A673 (cell line): Measurements from ENCODE around the gene HIP1R.

ENCODE experiments used
- EZH2 ChIP-seq: fragments of 200-600 bp; sonication (generic); IDR thresholded peaks from 2 replicates; pipeline ENCODE4 v1.6.1; 2017; ENCODE audit warnings: borderline replicate concordance, low read depth, mild to moderate bottlenecking, mixed read lengths, antibody characterized with exemption, low read length; ENCODE audit not compliant: poor library complexity, severe bottlenecking
- TF ChIP-seq, protein P1 (sequence below): fragments of 300-800, 200-600 bp; sonication (generic); conservative IDR thresholded peaks from 2 replicates; pipeline ENCODE4 v1.5.1; 2017; ENCODE audit warnings: low read depth, mild to moderate bottlenecking, antibody characterized with exemption, low read length, moderate library complexity, mixed read lengths

DNA sequence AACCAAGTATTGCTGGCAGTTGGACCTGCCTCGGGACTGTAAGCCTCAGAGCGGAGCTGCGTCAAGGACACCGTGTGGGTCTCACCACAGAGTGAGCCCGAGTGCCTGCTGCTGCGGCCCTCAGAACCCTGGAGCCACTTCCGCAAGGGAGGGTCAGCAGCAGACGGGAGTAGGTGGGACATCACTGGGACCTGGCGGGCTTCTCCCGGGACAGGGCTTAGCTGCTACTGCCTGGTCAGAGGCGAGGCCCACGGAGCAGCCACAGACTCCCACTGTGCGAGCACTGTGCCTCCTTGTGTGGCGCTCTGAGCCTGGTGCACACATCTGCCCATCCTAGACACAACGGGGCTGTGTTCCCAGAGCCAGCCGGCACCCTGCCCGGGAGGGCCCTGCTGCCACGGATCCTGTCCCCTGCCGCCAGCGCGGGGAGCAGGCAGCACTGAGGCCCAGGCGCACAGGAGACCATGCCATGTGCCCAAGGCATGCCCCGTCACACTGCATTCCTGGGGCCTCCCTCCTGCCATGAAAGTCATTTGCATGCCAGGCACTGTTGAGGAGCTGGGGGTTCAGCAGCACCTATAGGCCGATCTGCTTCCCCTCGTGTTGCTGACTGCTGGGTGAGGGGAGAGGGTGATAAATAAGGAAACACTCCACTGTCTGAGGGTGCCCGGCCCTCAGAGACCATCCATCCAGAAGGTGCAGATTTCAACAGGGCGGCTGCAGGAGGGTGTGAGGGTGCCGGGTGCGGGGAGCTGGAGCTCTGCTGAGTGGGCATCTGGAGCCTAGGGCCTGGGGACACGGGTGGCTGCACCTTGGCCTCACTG is 10.0 kb downstream of the HIP1R start:
- TF ChIP-seq, protein P1, sequence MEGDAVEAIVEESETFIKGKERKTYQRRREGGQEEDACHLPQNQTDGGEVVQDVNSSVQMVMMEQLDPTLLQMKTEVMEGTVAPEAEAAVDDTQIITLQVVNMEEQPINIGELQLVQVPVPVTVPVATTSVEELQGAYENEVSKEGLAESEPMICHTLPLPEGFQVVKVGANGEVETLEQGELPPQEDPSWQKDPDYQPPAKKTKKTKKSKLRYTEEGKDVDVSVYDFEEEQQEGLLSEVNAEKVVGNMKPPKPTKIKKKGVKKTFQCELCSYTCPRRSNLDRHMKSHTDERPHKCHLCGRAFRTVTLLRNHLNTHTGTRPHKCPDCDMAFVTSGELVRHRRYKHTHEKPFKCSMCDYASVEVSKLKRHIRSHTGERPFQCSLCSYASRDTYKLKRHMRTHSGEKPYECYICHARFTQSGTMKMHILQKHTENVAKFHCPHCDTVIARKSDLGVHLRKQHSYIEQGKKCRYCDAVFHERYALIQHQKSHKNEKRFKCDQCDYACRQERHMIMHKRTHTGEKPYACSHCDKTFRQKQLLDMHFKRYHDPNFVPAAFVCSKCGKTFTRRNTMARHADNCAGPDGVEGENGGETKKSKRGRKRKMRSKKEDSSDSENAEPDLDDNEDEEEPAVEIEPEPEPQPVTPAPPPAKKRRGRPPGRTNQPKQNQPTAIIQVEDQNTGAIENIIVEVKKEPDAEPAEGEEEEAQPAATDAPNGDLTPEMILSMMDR = no peak
- TF ChIP-seq EZH2 = no peak
